Left colon (tissue), 2 donors: ENCODE measurements around the gene FHIP2A. TPM values are rescaled to one million over a fixed set of nuclear protein-coding genes. Genes with fewer than 3 reads are reported as not detected.
"Not testable (repeated sequence)": the region's sequence is repeated elsewhere in the genome, so short reads cannot be mapped to it uniquely, and the experiment has no call there.

Experiments
- ATAC-seq: fragments of 200-7000 bp; cut with Tn5 transposase; one replicate; pipeline ENCODE4 v1.9.1; 2020; ENCODE audit warnings: mild to moderate bottlenecking, moderate library complexity
- DNase-seq, 2 donors: peaks; one replicate each; pipeline ENCODE4 v3.0.0-alpha.2; 2020
- intact Hi-C, 2 donors: fragments of 100-400 bp; cut with DNase I in 1 of 2; cut with micrococcal nuclease in 1 of 2; formaldehyde crosslinking; loops; one replicate each; pipeline versions ENCODE4 v1.11.2 to v1.14.0; 2022; cut with DNase I, micrococcal nuclease
- total RNA-seq, 2 donors: library from RNA; stranded (reverse); fragmentation: NEBNext Ultra II Directional; extraction: Animal tissue kit (Norgen Biotek cat#: 25700); gene quantifications; one replicate each; pipeline ENCODE4 v1.2.1, GENCODE V29; 2021
- donor health status: DM: no; HTN: no; CAD: no.
- donor health status: DM: yes; HTN: yes; CAD: no.

FHIP2A gene
- total RNA-seq, 2 donors from 2014 or later = 15.1 to 15.7 TPM

DNA sequence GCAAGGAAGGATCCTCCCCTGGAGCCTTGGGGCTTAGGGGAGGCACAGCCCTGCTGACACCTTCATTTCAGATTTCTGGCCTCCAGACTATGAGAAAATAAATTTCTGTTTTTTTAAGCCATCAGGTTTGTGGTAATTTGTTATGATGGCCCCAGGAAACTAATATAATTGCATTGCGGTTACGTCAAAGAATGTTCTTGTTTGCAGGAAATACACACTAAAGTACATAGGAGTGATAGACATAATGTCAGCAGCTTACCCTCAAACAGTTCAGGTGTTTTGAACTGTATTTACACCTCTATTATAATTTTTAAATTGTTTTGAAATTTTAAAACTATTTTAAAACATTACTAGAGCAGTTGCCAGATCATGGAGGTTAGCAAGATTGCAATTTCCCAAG, 12.6 kb upstream of the FHIP2A start:
- ATAC-seq (no peak), DNase-seq (no peak)
- intact Hi-C loops = no loop called here

DNA sequence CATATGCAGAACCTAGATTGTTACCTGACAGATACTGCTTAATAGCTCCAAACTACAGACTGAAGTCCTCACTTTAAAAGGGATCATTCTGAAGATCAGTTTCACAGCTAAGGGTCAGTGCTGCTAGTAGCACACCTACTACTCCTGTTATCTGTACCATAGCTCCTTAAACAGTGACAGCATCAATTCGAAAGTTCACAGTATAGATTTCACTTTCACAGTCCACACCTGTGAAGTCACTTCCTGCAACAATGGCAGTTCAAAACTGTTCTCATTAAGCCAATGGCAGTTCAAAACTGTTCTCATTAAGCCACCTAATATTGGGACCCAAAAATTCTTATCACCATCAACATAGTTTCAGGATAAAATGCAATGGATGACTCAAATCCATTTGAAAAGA, 10.7 kb upstream of the FHIP2A start:
- DNase-seq = no peak
- ATAC-seq = no peak
- intact Hi-C loops = no loop called here

DNA sequence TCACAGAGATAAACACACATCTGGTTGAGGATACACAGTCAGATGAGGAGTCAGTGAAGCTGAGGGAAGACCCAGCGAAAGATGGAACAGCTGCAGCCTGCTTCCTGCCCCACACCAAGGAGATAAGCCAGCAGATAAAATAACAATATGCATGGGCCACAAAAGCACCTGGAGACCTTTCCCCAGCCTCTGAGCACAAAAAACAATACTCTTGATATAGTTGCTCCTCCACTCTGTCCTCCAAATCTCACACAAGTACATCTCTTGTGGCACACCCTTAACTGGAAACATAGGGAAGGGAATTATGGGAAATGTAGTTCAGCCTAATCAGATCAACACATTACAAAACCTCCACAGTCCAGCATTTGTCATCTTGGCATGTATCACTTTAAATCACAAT, 9.7 kb upstream of the FHIP2A start:
- intact Hi-C loops = no loop called here
- no peak for ATAC-seq
- DNase-seq = no peak

DNA sequence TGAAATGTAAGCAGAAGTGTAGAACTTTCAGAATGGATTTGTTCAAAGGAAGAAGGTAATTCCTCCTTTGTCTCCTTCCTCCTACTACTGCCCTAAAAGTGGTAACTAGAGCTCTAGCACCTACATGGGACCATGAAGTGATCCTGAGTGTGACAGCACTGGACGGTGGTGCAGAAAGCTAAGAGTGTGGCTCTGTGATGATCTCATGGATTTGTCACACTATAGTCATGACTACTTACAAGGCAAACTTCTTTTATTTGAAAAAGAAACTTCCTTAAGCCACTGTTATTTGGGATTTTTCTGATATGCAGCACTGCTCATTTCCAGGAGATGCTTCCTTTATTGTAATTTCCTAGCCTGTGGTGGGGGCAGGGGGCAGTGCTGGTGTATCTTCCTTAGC, 5.8 kb upstream of the FHIP2A start:
- ATAC-seq = no peak
- DNase-seq = no peak
- intact Hi-C loops = no loop called here

DNA sequence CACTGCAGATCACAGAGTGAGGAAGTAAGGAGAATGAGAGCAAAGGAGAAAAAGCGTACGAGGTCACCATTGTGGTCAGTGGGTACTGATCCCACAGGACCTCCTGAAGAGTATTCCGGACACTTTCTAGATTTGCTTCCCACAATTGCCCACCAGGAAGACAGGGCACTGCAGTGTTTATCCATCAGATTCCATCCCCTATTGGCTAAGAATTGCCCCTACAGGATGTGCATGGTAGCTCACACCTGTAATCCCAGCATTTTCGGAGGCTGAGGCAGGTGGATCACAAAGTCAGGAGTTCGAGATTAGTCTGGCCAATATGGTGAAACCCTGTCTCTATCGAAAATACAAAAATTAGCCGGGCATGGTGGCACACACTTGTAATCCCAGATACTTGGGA, 5.3 kb upstream of the FHIP2A start:
- no peak for ATAC-seq
- intact Hi-C loops = no loop called here

DNA sequence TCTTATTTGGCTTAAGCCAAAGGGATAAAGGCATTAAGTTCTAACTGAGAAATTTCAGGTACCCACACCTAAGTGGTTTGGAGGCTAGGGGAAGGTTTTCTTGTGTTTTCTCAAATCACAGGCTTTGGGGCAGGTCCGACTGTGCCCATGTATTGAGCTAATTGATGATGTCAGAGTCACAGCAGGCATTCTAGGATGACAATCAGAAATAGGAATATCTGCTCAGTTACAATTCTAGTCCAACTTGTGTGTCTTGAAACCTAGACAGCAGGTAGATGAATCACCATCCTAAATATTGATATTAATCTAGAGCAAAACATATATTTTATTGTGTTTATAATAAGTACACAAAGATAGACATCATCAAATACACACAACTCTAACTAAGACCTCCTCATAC, 2.3 kb upstream of the FHIP2A start:
- no peak for ATAC-seq
- DNase-seq = no peak
- intact Hi-C loops = no loop called here

More for the DNA sequence above, 5.3 kb upstream of the FHIP2A start:
- no peak for DNase-seq

DNA sequence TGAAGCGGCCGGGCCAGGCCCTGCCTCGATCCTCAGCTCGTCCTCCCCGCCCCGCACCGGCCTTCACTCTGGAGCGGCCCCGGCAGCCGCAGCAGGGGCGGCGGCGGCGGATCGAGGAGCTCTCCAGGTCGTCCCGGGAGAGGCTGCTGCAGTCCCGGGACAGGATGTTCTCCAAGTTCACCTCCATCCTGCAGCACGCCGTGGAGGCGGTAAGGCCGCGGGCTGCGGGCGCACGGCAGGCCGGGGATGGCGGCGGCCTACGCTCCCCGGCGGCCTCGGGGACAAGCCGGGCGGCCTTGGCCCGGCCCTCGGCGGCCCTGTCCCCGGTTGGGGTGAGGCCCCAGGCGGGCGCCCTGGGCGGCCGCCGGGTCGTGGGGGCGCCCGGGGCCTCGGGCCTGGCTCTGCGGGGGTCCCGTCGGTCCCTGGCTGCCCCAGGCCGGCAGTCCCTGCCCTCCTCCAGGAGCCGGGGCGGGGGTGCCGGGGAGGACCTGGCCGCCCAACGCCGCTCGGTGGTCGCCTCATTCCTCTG, 399 bp downstream of the FHIP2A start:
- DNase-seq (no peak), ATAC-seq (peak; percentile 71)
- intact Hi-C loops = no loop called here

DNA sequence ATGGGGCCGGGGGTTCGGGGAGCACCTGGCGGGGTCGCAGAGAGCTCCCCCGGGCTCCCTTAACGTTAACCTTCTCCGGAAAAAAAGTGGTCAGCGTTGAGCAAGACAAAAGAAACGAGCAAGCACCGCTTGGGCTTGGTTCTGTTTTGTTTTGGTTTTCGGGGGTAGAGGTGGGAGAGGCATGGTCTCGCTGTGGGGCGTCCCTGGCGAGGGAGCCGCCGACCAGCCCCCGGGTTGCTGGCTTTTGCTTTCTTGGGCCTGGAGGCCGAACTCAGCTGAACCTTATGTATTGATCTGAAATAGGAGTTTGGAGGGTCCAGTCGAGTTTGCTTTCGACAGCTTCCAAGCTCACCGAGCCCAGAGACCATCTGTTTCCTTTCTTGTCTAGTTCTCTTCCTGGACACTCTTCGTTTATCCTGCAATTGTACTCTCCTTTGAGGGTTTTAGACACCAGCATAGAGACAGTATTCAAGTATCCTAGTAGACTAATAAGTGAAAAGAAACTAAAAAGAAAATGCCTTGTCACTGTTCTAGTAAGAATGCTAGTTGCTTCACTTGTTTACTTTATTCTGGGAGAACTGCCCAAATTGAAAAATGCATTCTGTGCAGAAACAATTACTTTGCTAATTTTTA, 980 bp downstream of the FHIP2A start:
- ATAC-seq (peak; percentile 20), DNase-seq (peak; percentile 26 to 48)

DNA sequence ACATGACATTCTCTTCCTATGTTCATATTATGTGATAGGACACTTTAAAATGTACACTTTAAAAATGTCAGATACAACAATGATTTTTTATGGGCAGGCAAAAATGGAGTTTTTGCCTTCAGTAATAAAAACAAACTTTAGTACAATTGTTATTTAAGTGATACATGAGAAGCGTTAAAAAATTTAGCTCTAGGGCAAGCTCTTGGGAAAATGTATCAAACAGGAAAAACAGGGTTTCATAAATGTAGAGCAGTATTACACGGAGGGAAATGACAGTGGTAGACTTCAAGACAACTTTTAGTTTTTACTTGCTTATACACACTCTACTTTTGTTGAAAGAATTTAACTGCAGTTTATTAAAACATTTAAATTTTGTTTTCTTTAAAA, 1.5 kb downstream of the FHIP2A start:
- DNase-seq = no peak
- ATAC-seq = no peak
- intact Hi-C loops = no loop called here

More for the DNA sequence above, 980 bp downstream of the FHIP2A start:
- intact Hi-C loops = no loop called here

DNA sequence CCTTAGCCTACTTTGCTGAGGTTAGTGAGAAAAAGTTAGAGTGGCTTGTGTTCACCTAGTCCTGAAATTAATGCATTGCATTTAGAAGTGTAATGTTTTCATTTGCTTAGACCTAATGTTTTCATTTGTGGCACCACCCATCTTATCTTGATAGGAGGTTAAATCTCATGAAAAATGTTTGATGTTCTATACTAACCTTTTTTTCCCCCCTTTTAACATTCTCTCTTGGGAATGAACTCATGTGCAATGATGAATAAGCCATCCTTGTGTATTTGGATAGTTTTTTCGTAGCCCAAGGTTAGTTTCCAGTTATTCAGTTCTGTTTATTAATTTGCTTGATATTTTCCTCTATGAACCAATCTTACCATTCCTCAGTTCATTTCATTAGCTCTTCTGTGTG, 2.8 kb downstream of the FHIP2A start:
- DNase-seq (no peak), ATAC-seq (no peak)
- intact Hi-C loops = no loop called here

DNA sequence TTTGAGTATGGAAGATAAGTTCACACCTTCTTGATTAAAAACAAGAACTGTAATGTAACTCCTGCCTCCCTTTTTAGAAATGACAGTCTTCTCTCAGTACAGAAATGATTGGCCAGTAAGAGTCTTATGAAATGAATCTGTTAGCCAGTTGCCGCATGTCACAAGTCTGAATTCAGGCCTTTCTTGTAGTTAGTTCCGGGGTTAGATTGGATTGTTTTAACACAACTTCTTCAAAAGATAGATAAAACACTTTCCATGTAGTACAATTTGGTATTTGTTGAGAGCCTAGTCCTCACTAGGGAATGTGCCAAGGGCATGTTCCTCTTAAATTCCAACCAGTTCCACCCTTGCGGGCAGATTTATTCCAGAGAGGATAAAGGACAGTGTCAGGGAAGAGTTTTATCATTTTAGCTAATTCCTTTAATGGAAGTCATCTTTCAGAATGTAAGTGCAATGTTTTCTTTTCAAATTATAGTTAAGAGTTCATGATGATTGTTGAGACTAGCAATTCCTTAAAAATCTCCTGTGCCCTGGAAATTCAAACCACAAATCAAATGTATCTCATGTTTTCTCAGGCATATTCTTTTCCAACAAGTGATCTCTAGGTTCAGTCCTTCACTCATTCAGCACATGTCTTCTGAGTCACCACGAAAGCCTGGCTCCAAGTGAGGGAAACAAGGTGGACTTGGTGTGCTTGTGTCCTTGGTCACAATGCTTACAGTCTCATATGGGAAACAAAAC, 4.1 kb downstream of the FHIP2A start:
- ATAC-seq (no peak), DNase-seq (no peak)
- intact Hi-C loops = no loop called here

DNA sequence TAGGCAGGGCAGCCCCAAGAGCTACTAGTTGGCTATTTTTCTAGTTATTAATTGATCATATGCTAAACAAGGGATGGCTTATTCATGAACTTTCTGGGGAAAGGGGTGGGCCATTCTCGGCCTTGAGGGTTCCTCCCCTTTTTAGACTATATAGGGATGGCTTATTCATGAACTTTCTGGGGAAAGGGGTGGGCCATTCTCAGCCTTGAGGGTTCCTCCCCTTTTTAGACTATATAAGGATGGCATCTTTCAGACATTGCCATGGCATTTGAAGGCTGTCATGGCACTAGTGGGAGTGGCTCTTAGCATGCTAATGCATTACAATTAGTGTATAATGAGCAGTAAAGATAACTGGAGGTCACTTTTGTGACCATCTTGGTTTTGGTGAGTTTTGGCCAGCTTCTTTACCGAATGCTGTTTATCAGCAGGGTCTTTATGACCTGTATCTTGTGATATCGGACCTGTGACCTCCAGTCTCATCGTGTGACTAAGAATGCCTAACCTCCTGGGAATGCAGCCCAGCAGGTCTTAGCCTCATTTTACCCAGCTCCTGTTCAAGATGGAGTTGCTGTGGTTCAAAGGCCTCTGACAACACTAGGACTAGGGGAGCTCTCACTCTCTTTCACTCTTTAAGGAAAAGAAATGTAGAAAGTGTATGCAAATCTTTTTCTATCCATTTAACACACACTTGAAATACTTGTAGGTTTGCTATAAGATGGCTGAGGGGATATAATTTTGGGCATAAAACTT, 7.8 kb downstream of the FHIP2A start:
- ATAC-seq = no peak

DNA sequence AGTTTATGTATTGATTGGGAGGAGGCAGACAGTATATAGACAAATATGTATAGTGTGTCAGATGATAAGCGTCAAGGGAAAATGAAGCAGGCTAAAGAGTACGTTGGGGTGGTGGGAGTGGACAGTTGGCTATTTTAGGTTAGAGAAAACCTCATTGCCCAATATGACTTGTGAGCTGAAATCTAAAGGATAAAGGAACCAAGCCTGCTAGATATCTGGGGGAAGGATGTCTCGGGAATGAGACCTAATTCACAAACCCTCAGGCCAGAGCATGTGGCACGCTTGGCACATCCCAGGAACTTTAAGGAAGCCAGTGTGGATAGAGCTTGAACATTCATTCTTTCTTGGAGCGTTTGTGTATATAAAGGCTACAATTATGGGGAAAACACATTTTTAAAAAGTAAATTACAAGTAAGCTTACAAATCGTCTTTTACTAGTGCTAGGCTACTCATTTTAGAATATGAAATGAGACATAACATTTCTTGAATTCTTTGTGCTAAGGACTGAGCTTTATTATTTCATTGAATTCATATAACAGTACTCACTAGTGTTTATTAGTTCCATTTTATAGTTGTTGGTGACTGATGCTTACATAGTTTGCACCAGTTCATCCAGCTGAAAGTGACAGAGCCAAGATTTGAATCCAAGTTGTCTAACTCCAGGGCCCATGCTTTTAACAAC, 9.7 kb downstream of the FHIP2A start:
- no peak for DNase-seq
- intact Hi-C loops = no loop called here
- no peak for ATAC-seq

More for the DNA sequence above, 7.8 kb downstream of the FHIP2A start:
- intact Hi-C loops = no loop called here
- no peak for DNase-seq

DNA sequence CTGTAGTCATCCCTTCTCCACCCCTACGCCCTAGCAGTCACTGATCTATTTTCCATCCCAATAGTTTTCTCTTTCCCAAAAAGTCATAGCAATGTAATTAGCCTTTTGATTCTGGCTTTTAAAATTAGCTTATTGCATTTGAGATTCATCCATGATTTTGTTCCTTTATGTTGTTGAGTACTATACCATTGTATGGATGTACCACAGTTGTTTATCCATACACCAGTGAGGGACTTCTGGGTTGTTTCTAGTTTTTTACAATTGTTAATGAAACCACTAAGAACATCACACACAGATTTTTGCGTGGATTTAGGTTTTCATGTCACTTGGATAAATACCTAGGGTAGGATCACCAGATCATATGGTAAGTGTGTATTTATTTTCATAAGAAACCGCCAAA, 16.1 kb downstream of the FHIP2A start:
- intact Hi-C loops = no loop called here
- DNase-seq (no peak), ATAC-seq (no peak)

DNA sequence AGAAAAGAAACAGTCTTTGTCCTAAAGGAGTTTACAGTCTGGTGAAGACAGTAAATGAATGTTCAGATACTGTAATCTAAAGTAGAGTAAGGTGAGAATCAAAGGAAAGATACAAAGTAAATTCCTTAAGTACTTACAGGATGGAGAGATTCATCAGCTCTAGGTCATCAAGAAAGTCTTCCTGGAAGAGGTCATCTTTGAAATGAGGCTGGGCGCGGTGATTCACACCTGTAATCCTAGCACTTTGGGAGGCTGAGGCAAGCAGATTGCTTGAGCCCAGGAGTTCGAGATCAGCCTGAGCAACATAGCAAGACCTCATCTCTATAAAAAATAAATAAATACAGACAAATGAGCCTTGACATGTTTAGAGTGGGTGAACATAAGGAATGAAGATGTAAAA, 18.3 kb downstream of the FHIP2A start:
- intact Hi-C loops = no loop called here
- ATAC-seq (no peak), DNase-seq (no peak)

DNA sequence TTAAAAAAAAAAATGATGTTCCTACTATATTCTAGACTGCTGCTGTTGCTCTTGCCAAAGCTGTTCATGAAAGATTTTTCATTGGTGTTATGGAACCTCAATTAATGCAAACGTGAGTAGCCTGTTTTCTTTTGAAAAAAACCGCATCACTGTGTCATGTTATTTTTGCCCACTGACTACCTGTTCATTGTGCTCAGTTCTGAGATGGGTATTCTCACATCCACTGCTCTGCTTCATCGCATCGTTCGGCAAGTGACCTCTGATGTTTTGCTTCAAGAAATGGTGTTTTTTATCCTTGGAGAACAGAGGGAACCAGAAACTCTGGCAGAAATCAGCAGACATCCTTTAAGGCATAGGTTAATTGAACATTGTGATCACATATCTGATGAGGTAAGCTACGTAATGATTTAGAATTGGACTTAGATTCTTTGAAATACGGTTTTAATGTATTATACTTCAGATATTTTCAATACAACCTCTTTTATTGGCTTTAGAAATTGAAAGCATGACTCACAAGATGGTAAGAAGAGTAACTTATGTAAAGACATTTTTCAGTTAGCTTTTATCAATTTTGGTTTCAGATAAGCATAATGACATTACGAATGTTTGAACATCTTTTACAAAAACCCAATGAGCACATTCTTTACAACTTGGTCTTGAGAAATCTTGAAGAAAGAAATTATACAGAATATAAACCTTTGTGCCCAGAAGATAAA, 24.6 kb downstream of the FHIP2A start:
- DNase-seq (no peak), ATAC-seq (no peak)
- intact Hi-C loops = no loop called here

DNA sequence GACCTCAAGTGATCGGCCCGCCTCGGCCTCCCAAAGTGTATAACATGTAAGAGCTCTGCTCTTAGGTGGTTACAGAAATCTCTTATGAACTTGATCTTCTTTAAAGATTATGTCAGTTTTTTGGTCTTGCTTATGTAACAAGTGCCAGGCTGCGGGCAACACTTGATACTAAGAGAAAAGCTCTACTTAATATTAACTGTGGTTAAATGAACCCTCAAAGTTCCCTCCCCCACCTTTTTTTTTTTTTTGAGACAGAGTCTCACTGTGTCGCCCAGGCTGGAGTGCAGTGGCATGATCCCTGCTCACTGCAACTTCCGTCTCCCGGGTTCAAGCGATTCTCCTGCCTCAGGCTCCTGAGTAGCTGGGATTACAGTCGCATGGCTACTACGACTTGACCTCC, 25.9 kb downstream of the FHIP2A start:
- intact Hi-C loops, ATAC-seq, DNase-seq: not testable (repeated sequence)

DNA sequence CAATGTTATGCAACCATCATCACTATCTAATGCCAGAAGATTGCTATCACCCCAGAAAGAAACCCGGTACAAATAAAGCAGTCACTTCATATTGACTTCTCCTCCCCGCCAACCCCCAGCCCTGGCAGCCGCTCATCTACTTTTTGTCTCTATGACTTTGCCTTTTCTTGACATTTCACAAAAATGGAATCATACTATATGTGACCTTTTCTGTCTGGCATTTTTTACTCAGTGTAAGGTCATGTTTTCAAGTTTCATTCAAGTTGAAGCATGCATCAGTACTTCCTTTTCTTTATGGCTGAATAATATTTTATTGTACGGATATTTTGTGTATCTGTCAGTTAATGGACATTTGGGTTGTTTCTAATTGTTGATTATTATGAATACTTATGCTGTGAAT, 28.1 kb downstream of the FHIP2A start:
- DNase-seq (no peak), ATAC-seq (no peak)
- intact Hi-C loops = no loop called here

DNA sequence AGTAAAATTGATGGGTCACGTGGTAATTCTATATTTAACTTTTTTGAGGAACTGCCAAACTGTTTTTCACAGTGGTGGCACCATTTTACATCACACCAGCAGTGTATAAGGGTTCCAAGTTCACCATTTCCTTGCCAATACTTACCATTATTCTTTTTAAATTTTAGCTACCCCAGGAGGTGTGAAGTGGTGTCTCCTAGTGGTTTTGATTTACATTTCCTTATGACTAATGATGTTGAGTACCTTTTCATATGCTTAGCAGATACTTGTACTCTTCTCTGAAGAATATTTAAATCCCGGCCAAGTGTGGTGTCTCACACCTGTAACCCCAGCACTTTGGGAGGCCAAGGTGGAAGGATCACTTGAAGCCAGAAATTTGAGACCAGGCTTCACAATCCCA, 28.5 kb downstream of the FHIP2A start:
- ATAC-seq (no peak), DNase-seq (no peak)
- intact Hi-C loops = no loop called here
